Retinal pigment epithelial cell (primary cell): ENCODE results near the gene KBTBD12.

ENCODE experiments used
- DNase-seq: peaks from one replicate; pipeline ENCODE4 v3.0.0-alpha.2; 2010; ENCODE audit warnings: low read depth
- H3K4me3 ChIP-seq: 2 replicates; pipeline ENCODE4 v1.5.1; 2011; ENCODE audit warnings: mild to moderate bottlenecking, low read length, control low read depth, moderate library complexity
- TF ChIP-seq, protein P1 (sequence below): conservative IDR thresholded peaks from 2 replicates; pipeline ENCODE4 v1.5.1; 2011; ENCODE audit warnings: low read depth, low read length, control low read depth, inconsistent platforms

KBTBD12 gene

DNA sequence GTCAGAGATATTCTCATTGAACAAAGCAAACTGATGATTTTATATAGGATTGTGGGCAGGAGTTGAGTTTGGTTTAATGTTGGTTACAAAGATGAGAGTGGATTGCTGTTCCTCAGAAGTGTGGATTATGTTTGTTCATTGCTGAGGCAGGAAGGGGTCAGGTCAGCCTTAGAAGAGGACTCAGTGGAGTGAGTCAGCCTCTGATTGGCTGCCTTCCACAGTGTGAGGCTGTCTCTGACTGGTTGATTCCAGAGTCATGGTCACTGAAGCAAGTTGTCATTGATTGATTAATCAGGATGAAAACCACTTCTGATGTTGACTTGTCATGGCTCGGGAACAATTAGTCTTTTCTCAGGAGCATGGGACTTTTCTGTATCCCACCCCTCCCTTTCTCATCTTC is 36.2 kb downstream of the KBTBD12 start:
- H3K4me3 ChIP-seq = no peak overlapping the region
- DNase-seq = no peak
- TF ChIP-seq, protein P1, sequence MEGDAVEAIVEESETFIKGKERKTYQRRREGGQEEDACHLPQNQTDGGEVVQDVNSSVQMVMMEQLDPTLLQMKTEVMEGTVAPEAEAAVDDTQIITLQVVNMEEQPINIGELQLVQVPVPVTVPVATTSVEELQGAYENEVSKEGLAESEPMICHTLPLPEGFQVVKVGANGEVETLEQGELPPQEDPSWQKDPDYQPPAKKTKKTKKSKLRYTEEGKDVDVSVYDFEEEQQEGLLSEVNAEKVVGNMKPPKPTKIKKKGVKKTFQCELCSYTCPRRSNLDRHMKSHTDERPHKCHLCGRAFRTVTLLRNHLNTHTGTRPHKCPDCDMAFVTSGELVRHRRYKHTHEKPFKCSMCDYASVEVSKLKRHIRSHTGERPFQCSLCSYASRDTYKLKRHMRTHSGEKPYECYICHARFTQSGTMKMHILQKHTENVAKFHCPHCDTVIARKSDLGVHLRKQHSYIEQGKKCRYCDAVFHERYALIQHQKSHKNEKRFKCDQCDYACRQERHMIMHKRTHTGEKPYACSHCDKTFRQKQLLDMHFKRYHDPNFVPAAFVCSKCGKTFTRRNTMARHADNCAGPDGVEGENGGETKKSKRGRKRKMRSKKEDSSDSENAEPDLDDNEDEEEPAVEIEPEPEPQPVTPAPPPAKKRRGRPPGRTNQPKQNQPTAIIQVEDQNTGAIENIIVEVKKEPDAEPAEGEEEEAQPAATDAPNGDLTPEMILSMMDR = no peak

DNA sequence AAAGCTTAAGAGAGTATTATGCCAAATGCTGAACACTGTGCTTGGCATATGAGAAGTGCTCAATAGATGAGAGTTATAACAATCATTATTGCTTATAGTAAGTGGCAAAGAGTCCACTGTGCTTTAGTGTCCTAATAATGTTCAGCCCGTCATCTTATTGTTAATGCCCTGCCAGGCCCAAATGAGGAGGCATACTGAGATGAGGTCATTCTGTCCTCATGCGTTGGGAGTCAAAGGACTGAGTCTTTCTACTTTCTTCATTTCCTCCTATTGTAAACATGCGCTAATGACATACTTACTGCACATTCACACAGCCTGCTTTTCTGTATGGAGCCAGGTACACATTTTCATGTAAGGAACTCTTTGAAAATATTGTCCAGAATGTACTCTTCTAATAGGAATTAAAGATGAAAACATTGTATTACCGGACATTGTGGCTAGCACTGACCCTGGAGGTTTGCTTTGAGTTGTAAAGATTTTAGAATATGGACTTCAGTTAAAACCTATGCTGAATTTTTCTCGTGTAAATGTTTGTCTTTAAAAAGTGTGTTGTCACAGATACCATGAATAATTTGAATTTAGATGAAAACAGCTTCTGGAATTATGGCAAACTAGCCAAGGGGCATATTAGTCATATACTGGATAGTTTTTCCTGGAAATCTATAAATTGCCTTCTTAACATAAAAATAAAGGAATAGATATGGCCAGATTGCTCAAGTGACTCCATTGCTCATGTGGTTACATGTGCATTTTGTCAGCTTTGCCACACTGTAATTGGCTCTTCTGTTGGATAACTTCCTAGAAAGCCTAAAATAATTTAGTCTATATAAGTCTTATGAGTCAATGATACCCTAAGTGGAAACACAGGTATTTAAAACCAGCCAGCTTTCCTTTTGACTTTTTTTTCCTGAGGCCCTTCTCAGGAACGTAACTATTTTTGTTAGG is 38.3 kb downstream of the KBTBD12 start:
- TF ChIP-seq, protein P1 = no peak
- DNase-seq = no peak
- no peak overlapping the region for H3K4me3 ChIP-seq

DNA sequence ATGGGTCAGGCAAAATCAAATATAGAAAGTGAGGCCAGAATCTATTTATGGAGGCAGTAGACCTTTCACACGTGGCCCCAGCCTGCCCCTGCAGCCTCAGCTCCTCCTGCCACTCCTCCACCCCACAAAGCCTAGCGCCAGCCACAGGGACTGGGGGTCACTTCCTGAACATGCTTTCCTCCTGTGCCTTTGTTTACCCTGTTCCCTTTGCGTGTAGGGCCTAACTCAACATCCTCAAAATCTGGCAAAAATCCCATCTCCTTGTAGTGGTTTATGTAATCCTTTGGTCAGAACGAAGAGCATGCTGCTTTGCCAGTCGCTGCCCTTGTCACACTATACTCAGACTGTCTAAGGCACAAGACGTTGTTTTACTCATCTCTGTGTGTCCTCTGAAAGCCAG is 39.6 kb downstream of the KBTBD12 start:
- TF ChIP-seq, protein P1 = no peak
- no peak overlapping the region for H3K4me3 ChIP-seq
- DNase-seq = no peak

DNA sequence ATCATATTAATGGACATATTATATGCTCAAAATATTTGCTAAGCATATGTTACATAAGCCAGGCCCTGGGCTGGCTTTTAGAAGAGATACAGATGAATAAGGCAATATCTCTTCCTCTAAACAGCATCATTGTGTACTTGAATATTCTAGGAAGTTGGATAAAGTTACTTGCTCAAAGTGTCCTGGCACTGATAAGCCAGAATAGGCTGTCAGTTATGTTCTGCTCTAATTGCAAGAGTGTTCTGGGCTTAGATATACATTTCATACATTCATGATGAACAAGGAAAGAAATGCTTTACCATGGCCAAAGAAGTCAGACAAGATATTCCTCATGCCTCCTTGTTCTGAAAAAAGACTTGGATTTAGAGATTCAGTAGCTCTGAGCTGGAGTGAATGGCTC is 40.7 kb downstream of the KBTBD12 start:
- TF ChIP-seq, protein P1 = no peak
- no peak overlapping the region for H3K4me3 ChIP-seq
- DNase-seq = no peak

DNA sequence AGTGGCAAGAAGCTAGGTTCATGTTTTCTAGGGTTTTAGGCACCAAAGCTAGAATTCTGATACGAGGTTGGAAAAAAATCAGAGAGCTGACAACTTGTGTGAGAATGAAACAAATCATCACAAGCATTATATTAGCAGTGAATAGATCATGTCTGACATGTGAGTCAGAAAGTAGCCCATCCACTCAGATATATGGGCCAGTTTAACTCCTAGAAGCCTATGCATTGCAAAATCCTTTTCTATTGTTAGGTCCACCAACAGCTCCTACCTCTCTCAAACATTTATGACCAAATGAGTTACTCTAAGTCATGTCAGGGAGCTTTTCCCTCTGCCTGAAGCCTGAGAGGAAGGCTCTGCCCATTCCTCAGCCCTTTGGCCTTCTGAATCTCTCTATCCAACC is 44.0 kb downstream of the KBTBD12 start:
- DNase-seq = no peak
- TF ChIP-seq, protein P1 = no peak
- H3K4me3 ChIP-seq = no peak overlapping the region

DNA sequence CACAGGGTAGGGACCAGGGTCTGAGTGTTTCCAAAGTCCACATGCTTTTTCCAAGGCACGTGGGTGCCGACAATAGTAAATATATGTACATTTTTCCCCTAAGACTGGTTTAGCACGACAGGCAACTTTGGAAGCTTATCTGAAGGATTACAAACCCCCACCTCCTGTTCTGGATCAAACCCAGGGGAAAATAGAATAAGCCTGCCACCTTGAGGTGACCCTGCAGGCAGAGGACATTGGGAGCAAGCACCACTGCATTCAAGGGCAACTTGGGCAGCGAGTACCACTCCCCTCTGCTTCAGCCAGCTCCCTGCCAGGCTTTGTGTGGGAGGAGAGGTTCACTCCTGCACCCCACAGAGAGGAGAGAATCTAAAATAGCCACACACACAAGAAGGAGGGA is 44.8 kb downstream of the KBTBD12 start:
- no peak overlapping the region for H3K4me3 ChIP-seq
- DNase-seq = no peak
- TF ChIP-seq, protein P1 = peak; percentile 70

DNA sequence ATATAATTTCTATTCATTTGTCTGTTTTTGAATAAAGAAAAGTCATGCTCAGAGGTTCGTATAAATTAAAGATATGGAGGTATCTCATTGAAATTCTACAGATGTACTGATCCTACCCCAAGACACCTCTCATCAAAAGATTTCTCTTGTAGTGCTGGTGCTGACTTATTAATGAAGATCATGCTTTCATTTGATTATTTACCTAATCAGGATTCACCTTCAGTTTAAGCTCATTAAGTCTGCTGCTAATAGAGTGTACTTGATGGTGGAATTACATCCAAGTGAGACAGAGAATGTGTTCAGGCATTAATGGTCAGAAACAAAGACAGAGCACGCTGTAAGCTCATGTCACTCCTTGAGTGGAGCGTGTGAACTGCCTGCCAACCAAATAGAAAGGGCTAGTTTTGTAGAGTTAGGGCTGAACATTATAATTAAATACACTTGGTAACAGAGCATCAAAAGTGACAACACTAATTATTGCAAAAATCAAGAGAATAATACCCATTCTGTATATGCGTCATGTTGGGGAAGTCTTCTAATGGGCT is 45.5 kb downstream of the KBTBD12 start:
- no peak for DNase-seq
- no peak overlapping the region for H3K4me3 ChIP-seq
- TF ChIP-seq, protein P1 = no peak
